Posterior cingulate gyrus (tissue), 11 donors: Measurements from ENCODE around the gene SEMA4D.

Source experiments
- DNase-seq, 10 donors: peaks; one replicate each; pipeline versions ENCODE4 v3.0.0 to v3.0.0-alpha.2; 2020 to 2021; ENCODE audit warnings: mixed read lengths in 3 of 10
- intact Hi-C: fragments of 100-400 bp; cut with DNase I; formaldehyde crosslinking; loops from one replicate; pipeline ENCODE4 v1.15.1; 2023

The SEMA4D gene

GRCh38 chr9:89529243-89530035 is 31.5 kb upstream of the SEMA4D start:
- intact Hi-C loops, result loop anchor here (2.0 to 5.0 kb wide), 2 partner anchors 13 to 37 kb away; no protein-coding TSS in a partner anchor
- DNase-seq, result no peak

- intact Hi-C loops, result loop anchor here (2.0 to 5.0 kb wide), 2 partner anchors 14 to 36 kb away; no protein-coding TSS in a partner anchor
- DNase-seq, result no peak
Measured at GRCh38 chr9:89528540-89528939, 30.6 kb upstream of the SEMA4D start.

- DNase-seq, result no peak
- intact Hi-C loops, result loop anchor here (2.0 to 5.0 kb wide), 2 partner anchors 15 to 36 kb away; no protein-coding TSS in a partner anchor
Measured at GRCh38 chr9:89528131-89528530, 30.2 kb upstream of the SEMA4D start.

GRCh38 chr9:89527084-89527483 is 29.2 kb upstream of the SEMA4D start:
- DNase-seq, result no peak

GRCh38 chr9:89526667-89527066 is 28.8 kb upstream of the SEMA4D start:
- intact Hi-C loops, result loop anchor here (5.0 kb wide), 1 partner anchor 34 kb away; no protein-coding TSS in a partner anchor
- no peak for DNase-seq

More at GRCh38 chr9:89527084-89527483, 29.2 kb upstream of the SEMA4D start:
- intact Hi-C loops, result loop anchor here (5.0 kb wide), 1 partner anchor 35 kb away; no protein-coding TSS in a partner anchor

GRCh38 chr9:89525446-89526374 is 27.8 kb upstream of the SEMA4D start:
- DNase-seq, result no peak
- intact Hi-C loops, result loop anchor here (5.0 kb wide), 1 partner anchor 33 kb away; no protein-coding TSS in a partner anchor

GRCh38 chr9:89524963-89525362 is 27.1 kb upstream of the SEMA4D start:
- DNase-seq, result no peak
- intact Hi-C loops, result loop anchor here (5.0 kb wide), 1 partner anchor 33 kb away; no protein-coding TSS in a partner anchor

- DNase-seq, result no peak
- intact Hi-C loops, result no loop called here
Measured at GRCh38 chr9:89523948-89524347, 26.0 kb upstream of the SEMA4D start.

GRCh38 chr9:89522959-89523285 is 25.0 kb upstream of the SEMA4D start:
- intact Hi-C loops, result no loop called here
- DNase-seq, result no peak

- intact Hi-C loops, result no loop called here
- no peak for DNase-seq
Measured at GRCh38 chr9:89522261-89522958, 24.5 kb upstream of the SEMA4D start.

- intact Hi-C loops, result no loop called here
- no peak for DNase-seq
Measured at GRCh38 chr9:89519366-89519805, 21.5 kb upstream of the SEMA4D start.

- DNase-seq, result no peak
- intact Hi-C loops, result no loop called here
Measured at GRCh38 chr9:89518466-89519365, 20.8 kb upstream of the SEMA4D start.

- DNase-seq, result no peak
- intact Hi-C loops, result no loop called here
Measured at GRCh38 chr9:89515416-89515815, 17.5 kb upstream of the SEMA4D start.

- no peak for DNase-seq
- intact Hi-C loops, result no loop called here
Measured at GRCh38 chr9:89514956-89515355, 17.0 kb upstream of the SEMA4D start.

GRCh38 chr9:89514337-89514736 is 16.4 kb upstream of the SEMA4D start:
- no peak for DNase-seq
- intact Hi-C loops, result no loop called here

- intact Hi-C loops, result no loop called here
- no peak for DNase-seq
Measured at GRCh38 chr9:89513837-89514236, 15.9 kb upstream of the SEMA4D start.

- no peak for DNase-seq
- intact Hi-C loops, result no loop called here
Measured at GRCh38 chr9:89512382-89512781, 14.5 kb upstream of the SEMA4D start.

GRCh38 chr9:89508951-89509615 is 11.2 kb upstream of the SEMA4D start:
- no peak for DNase-seq
- intact Hi-C loops, result no loop called here

GRCh38 chr9:89505911-89506310 is 8.0 kb upstream of the SEMA4D start:
- intact Hi-C loops, result no loop called here
- DNase-seq, result no peak
